OCI-LY3 (cell line): Measurements from ENCODE around the gene TRA2B.

Experiments
- EZH2phosphoT487 ChIP-seq: fragments of 200-600 bp; shearing (Covaris generic); IDR thresholded peaks from 2 replicates; pipeline ENCODE4 v1.6.1; 2018; ENCODE audit warnings: antibody characterized with exemption, mixed run types, low read depth
- TF ChIP-seq, protein P1 (sequence below): fragments of 200-600, 300-600 bp; sonication (generic); IDR thresholded peaks from 2 replicates; pipeline ENCODE4 v1.5.1; 2014; ENCODE audit warnings: antibody characterized with exemption, low read length, low read depth

- TF ChIP-seq, protein P1, sequence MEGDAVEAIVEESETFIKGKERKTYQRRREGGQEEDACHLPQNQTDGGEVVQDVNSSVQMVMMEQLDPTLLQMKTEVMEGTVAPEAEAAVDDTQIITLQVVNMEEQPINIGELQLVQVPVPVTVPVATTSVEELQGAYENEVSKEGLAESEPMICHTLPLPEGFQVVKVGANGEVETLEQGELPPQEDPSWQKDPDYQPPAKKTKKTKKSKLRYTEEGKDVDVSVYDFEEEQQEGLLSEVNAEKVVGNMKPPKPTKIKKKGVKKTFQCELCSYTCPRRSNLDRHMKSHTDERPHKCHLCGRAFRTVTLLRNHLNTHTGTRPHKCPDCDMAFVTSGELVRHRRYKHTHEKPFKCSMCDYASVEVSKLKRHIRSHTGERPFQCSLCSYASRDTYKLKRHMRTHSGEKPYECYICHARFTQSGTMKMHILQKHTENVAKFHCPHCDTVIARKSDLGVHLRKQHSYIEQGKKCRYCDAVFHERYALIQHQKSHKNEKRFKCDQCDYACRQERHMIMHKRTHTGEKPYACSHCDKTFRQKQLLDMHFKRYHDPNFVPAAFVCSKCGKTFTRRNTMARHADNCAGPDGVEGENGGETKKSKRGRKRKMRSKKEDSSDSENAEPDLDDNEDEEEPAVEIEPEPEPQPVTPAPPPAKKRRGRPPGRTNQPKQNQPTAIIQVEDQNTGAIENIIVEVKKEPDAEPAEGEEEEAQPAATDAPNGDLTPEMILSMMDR = no peak
- TF ChIP-seq EZH2phosphoT487 = no peak
Observed at GRCh38 chr3:185942396-185942795, 4.6 kb upstream of the TRA2B start.
